ENCODE results near the gene TMEM163. TPM values are rescaled to one million over a fixed set of nuclear protein-coding genes. Genes with fewer than 3 reads are reported as not detected.

TMEM163 gene
- total RNA-seq, 1 experiment from 2014 or later = 2.5 TPM

DNA sequence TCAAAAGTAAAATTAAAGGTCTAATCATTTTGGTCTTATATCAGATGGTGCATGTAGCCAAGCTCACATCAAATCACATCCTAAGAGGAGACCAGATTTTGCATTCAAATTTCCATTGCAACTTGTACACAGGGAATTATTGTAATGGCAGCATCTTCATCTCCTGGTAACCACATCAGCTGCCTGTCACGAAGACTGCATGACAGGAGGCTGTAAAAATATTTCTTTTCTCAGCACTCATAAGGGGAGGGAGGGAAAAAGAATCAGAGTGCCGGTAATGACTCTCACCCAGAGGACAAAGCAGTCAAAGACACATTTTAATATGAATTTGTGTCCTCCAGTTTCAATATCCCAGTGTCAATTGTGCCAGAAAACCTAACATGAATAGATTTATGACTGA is 216.7 kb downstream of the TMEM163 start:
- Mint-ChIP-seq H3K36me3 (ENCODE audit: insufficient read depth, unreplicated experiment) (no peaks in the 10 kb centered on the region), H3K9me3 (ENCODE audit: low read depth, unreplicated experiment) (no peaks in the 10 kb centered on the region), H3K27ac (ENCODE audit: unreplicated experiment) (no peak overlapping the region), H3K27me3 (ENCODE audit: unreplicated experiment) (no peaks in the 10 kb centered on the region), H3K4me1 (ENCODE audit: low read depth, unreplicated experiment) (no peaks in the 10 kb centered on the region), H3K4me3 (ENCODE audit: low read depth, unreplicated experiment) (no peak overlapping the region)
- intact Hi-C loops (cut with micrococcal nuclease; ENCODE audit: unreplicated experiment) = no loop called here
- no peak for DNase-seq
- BruUV-seq (replicated peaks) = no TSS peak
- CTCF ChIA-PET = no interaction called here
- TF ChIP-seq, protein P1, sequence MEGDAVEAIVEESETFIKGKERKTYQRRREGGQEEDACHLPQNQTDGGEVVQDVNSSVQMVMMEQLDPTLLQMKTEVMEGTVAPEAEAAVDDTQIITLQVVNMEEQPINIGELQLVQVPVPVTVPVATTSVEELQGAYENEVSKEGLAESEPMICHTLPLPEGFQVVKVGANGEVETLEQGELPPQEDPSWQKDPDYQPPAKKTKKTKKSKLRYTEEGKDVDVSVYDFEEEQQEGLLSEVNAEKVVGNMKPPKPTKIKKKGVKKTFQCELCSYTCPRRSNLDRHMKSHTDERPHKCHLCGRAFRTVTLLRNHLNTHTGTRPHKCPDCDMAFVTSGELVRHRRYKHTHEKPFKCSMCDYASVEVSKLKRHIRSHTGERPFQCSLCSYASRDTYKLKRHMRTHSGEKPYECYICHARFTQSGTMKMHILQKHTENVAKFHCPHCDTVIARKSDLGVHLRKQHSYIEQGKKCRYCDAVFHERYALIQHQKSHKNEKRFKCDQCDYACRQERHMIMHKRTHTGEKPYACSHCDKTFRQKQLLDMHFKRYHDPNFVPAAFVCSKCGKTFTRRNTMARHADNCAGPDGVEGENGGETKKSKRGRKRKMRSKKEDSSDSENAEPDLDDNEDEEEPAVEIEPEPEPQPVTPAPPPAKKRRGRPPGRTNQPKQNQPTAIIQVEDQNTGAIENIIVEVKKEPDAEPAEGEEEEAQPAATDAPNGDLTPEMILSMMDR (IDR thresholded peaks at IDR 0.05; ENCODE audit: unreplicated experiment) = no peak

DNA sequence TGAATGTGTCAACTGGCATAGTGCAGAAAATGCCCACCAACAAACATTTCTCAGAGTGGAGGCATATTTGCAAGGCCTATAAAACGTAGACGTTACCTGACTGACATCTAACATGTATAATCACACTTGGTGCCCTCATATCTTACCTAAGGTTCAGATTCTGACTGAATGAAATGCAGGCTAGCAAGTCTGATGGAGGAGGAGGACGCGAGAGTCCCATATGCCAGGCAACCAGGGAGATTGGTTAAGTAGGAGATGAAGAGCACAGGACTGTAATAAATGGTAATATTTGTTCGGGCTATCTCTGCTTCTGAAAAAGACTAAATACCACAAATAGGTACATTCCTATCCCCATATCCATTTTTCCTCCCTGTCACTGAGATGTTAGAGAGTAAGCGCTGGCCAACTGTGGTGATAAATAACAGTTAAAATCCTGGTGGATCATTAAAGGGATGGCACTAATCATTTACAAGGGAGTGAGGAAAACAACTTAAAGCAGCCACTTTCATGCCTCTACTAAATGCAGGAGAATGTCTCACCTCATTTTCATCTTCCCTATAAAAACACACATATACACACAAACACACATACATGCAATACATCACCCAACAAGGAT is 217.2 kb downstream of the TMEM163 start:
- CTCF ChIA-PET = no interaction called here
- Mint-ChIP-seq H3K27ac (ENCODE audit: unreplicated experiment) (no peak overlapping the region), H3K36me3 (ENCODE audit: insufficient read depth, unreplicated experiment) (no peaks in the 10 kb centered on the region), H3K4me1 (ENCODE audit: low read depth, unreplicated experiment) (no peaks in the 10 kb centered on the region), H3K9me3 (ENCODE audit: low read depth, unreplicated experiment) (no peaks in the 10 kb centered on the region), H3K27me3 (ENCODE audit: unreplicated experiment) (no peaks in the 10 kb centered on the region), H3K4me3 (ENCODE audit: low read depth, unreplicated experiment) (no peak overlapping the region)
- DNase-seq = no peak
- TF ChIP-seq, protein P1 (IDR thresholded peaks at IDR 0.05; ENCODE audit: unreplicated experiment) = no peak
- no TSS peak for BruUV-seq (replicated peaks)
- intact Hi-C loops (cut with micrococcal nuclease; ENCODE audit: unreplicated experiment) = no loop called here

DNA sequence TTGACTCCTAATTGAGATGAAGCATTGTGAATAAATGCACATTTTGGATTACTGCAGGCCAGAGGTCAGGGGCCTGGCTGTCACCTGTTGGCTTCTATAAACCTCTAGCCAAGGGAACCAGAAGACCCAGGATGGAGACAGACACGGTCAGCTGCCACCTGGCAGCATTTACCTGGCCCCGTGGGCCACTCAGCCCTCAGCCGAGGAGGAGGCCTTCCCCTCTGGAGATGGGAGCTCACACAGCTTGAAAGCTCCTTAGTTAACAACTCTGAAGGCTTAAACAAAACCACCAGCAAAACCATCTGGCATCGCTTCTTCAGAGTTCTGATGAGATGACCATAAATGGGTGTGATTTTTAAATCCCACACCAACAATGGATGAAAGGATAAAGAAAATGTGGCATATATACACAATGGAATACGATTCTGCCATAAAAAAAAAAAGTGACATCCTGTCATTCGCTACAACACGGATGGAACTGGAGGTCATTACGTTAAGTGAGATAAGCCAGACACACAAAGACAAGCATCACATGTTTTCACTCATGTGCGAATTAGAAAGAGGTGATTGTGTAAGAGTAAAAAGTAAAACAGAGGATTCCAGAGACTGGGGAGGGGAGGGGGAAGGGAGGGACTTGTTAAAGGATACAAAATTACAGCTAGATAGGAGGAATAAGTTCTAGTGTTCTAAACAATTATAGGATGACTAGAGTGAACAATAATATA is 218.4 kb downstream of the TMEM163 start:
- no TSS peak for BruUV-seq (replicated peaks)
- H3K27ac Mint-ChIP-seq (ENCODE audit: unreplicated experiment) = no peak overlapping the region
- no peak for DNase-seq
- H3K27me3 Mint-ChIP-seq (ENCODE audit: unreplicated experiment) = no peaks in the 10 kb centered on the region
- H3K4me1 Mint-ChIP-seq (ENCODE audit: low read depth, unreplicated experiment) = no peaks in the 10 kb centered on the region
- CTCF ChIA-PET = no interaction called here
- H3K36me3 Mint-ChIP-seq (ENCODE audit: insufficient read depth, unreplicated experiment) = no peaks in the 10 kb centered on the region
- H3K4me3 Mint-ChIP-seq (ENCODE audit: low read depth, unreplicated experiment) = no peak overlapping the region
- TF ChIP-seq, protein P1 (IDR thresholded peaks at IDR 0.05; ENCODE audit: unreplicated experiment) = no peak
- H3K9me3 Mint-ChIP-seq (ENCODE audit: low read depth, unreplicated experiment) = no peaks in the 10 kb centered on the region
- intact Hi-C loops (cut with micrococcal nuclease; ENCODE audit: unreplicated experiment) = no loop called here

DNA sequence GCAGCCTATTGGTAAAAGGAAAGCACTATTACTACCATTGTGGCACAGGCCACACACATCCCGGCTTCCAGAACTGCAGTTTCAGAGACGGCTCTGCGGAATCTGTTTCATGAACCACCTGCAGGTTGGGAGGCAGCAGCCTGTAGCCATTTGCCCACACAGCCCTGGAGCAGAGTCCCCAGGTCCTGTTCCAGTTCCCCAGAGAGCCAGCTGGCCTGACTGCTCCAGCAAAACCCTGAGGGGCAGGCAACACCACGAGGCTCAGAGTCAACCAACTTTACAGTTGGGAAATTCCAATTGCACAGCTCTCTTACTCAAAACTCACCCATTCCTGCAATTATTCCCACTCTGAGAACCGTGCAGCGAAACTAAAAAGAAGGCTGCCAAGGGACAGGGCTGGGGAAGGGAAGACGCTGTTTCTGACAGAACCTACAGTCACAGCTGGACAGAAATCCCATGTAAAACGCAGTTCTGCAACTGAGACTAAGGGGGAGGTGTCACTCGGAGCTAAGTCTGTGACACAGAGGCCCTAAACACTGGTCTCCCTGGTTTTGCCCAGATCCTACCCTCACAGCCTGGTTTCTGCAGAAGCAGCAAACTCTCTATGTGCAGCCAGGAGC is 219.4 kb downstream of the TMEM163 start:
- CTCF ChIA-PET = no interaction called here
- intact Hi-C loops (cut with micrococcal nuclease; ENCODE audit: unreplicated experiment) = no loop called here

More for the DNA sequence above, 219.4 kb downstream of the TMEM163 start:
- TF ChIP-seq, protein P1 (IDR thresholded peaks at IDR 0.05; ENCODE audit: unreplicated experiment) = no peak
- DNase-seq = no peak
- Mint-ChIP-seq H3K4me1 (ENCODE audit: low read depth, unreplicated experiment) (no peaks in the 10 kb centered on the region), H3K27ac (ENCODE audit: unreplicated experiment) (no peak overlapping the region), H3K36me3 (ENCODE audit: insufficient read depth, unreplicated experiment) (no peaks in the 10 kb centered on the region), H3K4me3 (ENCODE audit: low read depth, unreplicated experiment) (no peak overlapping the region), H3K9me3 (ENCODE audit: low read depth, unreplicated experiment) (no peaks in the 10 kb centered on the region), H3K27me3 (ENCODE audit: unreplicated experiment) (no peaks in the 10 kb centered on the region)
- no TSS peak for BruUV-seq (replicated peaks)

Data from Calu3 (cell line).